ENCODE measurements around the gene TOX3. TPM values are rescaled to one million over a fixed set of nuclear protein-coding genes. Genes with fewer than 3 reads are reported as not detected.

The TOX3 gene
- total and polyA plus RNA-seq, 12 donors: not detected

DNA sequence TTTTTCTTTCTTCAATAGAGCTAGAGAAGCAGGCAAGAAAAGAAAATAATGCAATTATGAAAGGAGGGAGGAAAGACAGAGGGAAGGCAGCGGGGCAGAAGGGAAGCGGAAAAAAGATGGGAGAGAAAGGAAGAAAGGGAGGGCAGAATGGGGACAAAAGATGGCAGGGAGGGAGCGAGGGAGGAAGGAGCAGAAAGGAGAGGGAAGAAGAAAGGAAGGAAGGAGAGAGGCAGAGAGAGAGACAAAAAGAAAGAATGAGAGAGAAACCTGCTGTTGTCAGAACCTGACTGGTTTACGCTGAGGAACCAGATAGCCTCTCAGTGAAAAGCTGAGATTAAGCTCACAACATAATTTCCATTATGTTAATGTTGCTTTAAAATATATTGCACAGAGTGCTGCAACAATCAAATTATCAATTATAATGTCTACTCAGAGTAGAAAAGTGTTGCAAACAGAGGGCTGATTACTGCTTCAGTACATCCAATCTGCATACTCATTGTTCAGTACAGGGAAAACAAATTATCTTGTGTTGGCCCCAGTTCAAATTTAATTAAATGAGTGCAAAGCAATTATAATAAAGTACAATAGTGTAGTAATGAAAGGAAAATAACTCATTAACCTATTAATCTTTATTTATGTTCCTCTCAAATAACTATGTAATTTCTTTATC is 32.0 kb upstream of the TOX3 start:
- H3K36me3 ChIP-seq: no peaks in the 10 kb centered on the region
- ATAC-seq: no peak
- intact Hi-C loops (cut with DNase I): no loop called here
- no peaks in the 10 kb centered on the region for H3K4me1 ChIP-seq
- DNase-seq: no peak
- TF ChIP-seq, protein P1, sequence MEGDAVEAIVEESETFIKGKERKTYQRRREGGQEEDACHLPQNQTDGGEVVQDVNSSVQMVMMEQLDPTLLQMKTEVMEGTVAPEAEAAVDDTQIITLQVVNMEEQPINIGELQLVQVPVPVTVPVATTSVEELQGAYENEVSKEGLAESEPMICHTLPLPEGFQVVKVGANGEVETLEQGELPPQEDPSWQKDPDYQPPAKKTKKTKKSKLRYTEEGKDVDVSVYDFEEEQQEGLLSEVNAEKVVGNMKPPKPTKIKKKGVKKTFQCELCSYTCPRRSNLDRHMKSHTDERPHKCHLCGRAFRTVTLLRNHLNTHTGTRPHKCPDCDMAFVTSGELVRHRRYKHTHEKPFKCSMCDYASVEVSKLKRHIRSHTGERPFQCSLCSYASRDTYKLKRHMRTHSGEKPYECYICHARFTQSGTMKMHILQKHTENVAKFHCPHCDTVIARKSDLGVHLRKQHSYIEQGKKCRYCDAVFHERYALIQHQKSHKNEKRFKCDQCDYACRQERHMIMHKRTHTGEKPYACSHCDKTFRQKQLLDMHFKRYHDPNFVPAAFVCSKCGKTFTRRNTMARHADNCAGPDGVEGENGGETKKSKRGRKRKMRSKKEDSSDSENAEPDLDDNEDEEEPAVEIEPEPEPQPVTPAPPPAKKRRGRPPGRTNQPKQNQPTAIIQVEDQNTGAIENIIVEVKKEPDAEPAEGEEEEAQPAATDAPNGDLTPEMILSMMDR (IDR thresholded peaks at IDR 0.05): no peak
- WGBS, 2 donors: 69 to 86% methylated on average over 4 of the region's 4 CpGs
- H3K9me3 ChIP-seq: no peaks in the 10 kb centered on the region
- H3K27me3 ChIP-seq: peaks cover 0 to 21% (median 0%) of the 10 kb centered on the region in 7 donors
- no peak overlapping the region for H3K27ac ChIP-seq
- no peak overlapping the region for H3K4me3 ChIP-seq

DNA sequence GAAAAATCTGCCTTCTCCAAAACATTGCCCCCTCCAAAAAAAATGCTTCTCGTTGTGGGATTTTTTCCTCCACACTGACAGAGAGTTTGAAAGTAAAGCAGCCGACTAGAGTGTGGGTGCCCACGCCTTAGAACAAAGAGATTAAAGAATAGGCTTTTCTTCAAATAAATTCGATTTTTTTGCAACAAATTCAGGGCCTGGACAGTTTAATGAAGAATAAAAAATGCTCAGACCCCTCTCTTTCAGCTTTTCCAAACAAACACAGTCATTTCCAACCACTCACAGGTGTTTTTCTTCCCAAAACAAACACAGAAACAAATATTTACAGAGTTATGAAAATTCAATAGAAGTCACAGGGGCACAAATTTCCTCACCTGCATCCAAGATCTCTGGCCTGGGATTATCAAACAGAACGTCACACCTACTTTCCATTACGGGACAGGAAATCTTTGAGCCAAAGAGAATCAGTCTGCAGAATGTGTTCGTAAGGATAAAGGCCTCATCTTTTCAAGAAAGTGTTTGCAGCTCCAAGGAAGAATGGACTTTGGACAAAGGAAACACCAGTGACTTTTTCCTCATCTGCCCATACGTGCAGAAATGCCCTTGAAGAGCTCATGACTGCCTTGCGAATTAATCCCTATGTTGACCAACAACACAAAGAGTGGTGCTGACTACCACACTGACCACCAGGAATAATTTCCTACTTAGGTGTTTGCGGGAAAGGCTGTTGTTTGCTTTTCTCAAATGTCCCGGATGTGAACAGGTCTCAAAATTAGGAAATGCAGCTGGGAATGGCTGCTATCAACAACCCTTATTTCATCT is 31.3 kb upstream of the TOX3 start:
- Histone ChIP-seq H3K4me3 (no peak overlapping the region), H3K36me3 (no peaks in the 10 kb centered on the region), H3K27ac (no peak overlapping the region), H3K9me3 (no peaks in the 10 kb centered on the region), H3K27me3 (peaks cover 0 to 21% (median 0%) of the 10 kb centered on the region in 7 donors), H3K4me1 (no peaks in the 10 kb centered on the region)
- TF ChIP-seq, protein P1 (IDR thresholded peaks at IDR 0.05): no peak
- 72 to 74% methylated on average over 11 of the region's 11 CpGs for WGBS, 2 donors
- no peak for DNase-seq
- intact Hi-C loops (cut with DNase I): no loop called here
- ATAC-seq: no peak

DNA sequence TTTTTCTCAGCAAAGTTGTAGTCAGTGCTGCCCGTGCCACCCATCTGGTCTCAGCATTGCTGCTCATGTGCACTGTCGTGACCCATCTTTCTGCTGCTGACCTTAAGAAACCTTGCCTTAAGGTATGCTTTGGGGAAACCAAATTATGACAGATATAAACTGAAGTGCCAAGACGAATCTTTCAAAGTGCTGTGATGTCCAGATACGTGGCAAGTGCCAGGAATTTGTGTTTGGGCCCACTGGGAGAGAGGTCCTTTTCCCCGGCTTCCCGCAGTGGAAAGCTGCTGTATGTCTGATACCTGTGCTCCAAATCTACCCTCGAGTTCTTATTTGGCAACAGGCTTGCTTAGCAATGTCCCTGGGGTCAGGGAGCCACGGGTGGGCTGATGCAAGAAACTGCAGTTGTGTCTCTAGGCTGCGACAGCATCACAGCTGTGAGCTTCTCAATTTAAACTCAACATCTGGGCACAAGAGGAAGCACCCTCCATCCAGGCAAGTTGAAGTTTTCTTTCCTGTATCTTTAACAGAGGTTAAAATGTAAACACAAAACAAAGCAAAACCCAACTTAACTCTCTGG is 30.3 kb upstream of the TOX3 start:
- TF ChIP-seq, protein P1 (IDR thresholded peaks at IDR 0.05): no peak
- Histone ChIP-seq H3K27ac (no peak overlapping the region), H3K4me1 (no peaks in the 10 kb centered on the region), H3K9me3 (no peaks in the 10 kb centered on the region), H3K4me3 (no peak overlapping the region), H3K36me3 (no peaks in the 10 kb centered on the region), H3K27me3 (peaks cover 0 to 21% (median 0%) of the 10 kb centered on the region in 7 donors)
- intact Hi-C loops (cut with DNase I): no loop called here
- no peak for ATAC-seq
- WGBS, 2 donors: 70 to 82% methylated on average over 9 of the region's 9 CpGs
- DNase-seq: no peak
